ENCODE measurements around the gene TMEM132D. TPM values are rescaled to one million over a fixed set of nuclear protein-coding genes. Genes with fewer than 3 reads are reported as not detected.

TMEM132D gene
- total RNA-seq, 1 experiment from 2014 or later: 1.4 TPM

DNA sequence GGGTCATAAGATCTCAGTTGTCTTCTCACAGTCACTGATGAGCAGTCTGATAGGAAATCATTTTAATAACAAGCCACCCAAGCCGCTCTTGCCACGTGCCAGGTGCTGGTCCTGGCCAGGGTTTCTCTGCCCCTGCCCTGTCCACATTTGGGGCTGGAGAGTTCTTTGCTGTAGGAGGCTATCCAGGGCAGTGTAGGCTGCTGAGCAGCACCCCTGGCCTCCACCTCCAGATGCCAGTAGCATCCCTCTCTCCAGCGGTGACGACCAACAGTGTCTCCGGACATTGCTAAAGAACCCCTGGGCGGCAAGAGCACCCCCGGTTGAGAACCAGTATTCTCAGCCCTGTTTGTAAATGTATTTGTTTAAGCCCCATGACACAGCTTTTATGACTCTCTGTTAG, 806.9 kb downstream of the TMEM132D start:
- DNase-seq (ENCODE audit: low spot score) (no peak), ATAC-seq (no peak)
- no peak for TF ChIP-seq ATF1 (CRISPR knock-in tag; IDR thresholded peaks at IDR 0.05)
- no peak for TF ChIP-seq PRRX2 (CRISPR knock-in tag; IDR thresholded peaks at IDR 0.05)
- TF ChIP-seq, protein P1, sequence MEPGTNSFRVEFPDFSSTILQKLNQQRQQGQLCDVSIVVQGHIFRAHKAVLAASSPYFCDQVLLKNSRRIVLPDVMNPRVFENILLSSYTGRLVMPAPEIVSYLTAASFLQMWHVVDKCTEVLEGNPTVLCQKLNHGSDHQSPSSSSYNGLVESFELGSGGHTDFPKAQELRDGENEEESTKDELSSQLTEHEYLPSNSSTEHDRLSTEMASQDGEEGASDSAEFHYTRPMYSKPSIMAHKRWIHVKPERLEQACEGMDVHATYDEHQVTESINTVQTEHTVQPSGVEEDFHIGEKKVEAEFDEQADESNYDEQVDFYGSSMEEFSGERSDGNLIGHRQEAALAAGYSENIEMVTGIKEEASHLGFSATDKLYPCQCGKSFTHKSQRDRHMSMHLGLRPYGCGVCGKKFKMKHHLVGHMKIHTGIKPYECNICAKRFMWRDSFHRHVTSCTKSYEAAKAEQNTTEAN (CRISPR knock-in tag; IDR thresholded peaks at IDR 0.05): no peak
- TF ChIP-seq SP1 (CRISPR knock-in tag; conservative IDR thresholded peaks at IDR 0.05): no peak
- TF ChIP-seq, protein P2, sequence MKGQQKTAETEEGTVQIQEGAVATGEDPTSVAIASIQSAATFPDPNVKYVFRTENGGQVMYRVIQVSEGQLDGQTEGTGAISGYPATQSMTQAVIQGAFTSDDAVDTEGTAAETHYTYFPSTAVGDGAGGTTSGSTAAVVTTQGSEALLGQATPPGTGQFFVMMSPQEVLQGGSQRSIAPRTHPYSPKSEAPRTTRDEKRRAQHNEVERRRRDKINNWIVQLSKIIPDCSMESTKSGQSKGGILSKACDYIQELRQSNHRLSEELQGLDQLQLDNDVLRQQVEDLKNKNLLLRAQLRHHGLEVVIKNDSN (CRISPR knock-in tag; IDR thresholded peaks at IDR 0.05): no peak
- no peak for TF ChIP-seq NR3C1 (CRISPR knock-in tag; conservative IDR thresholded peaks at IDR 0.05; ENCODE audit: low read depth)
- TF ChIP-seq SMAD4 (CRISPR knock-in tag; IDR thresholded peaks at IDR 0.05): no peak
- no peak for TF ChIP-seq ZNF138 (CRISPR knock-in tag; conservative IDR thresholded peaks at IDR 0.05)
- TF ChIP-seq, protein P3, sequence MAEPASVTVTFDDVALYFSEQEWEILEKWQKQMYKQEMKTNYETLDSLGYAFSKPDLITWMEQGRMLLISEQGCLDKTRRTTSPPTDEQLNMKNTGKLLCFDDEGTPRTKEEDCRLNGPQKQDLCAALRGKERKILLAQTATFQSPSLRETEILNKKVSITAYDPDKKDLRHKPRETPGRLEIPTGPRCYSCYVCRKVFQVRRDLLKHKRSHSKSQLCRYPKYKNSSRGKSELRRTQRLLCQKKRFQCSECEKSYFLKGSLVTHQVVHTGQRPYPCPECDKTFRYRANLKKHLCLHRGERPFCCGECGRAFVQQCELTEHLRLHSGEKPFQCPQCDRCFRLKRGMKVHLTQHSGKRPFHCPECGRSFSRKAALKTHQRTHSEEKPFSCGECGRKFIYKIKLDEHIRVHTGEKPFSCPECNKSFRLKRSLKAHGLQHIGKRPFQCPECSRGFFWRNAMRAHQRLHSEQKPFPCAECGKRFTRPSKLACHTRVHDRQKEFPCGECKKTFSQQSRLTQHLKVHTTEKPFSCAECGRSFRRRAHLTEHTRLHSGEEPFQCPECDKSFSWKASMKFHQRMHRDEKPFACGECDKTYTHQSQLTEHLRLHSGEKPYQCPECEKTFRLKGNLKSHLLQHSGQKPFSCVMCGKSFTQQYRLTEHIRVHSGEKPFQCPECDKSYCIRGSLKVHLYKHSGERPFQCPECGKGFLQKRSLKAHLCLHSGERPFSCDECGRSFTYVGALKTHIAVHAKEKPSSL (CRISPR knock-in tag; conservative IDR thresholded peaks at IDR 0.05): no peak
- TF ChIP-seq, protein P4, sequence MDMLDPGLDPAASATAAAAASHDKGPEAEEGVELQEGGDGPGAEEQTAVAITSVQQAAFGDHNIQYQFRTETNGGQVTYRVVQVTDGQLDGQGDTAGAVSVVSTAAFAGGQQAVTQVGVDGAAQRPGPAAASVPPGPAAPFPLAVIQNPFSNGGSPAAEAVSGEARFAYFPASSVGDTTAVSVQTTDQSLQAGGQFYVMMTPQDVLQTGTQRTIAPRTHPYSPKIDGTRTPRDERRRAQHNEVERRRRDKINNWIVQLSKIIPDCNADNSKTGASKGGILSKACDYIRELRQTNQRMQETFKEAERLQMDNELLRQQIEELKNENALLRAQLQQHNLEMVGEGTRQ (CRISPR knock-in tag; IDR thresholded peaks at IDR 0.05): no peak
- no peak for TF ChIP-seq CREM (CRISPR knock-in tag; IDR thresholded peaks at IDR 0.05)
- TF ChIP-seq, protein P5, sequence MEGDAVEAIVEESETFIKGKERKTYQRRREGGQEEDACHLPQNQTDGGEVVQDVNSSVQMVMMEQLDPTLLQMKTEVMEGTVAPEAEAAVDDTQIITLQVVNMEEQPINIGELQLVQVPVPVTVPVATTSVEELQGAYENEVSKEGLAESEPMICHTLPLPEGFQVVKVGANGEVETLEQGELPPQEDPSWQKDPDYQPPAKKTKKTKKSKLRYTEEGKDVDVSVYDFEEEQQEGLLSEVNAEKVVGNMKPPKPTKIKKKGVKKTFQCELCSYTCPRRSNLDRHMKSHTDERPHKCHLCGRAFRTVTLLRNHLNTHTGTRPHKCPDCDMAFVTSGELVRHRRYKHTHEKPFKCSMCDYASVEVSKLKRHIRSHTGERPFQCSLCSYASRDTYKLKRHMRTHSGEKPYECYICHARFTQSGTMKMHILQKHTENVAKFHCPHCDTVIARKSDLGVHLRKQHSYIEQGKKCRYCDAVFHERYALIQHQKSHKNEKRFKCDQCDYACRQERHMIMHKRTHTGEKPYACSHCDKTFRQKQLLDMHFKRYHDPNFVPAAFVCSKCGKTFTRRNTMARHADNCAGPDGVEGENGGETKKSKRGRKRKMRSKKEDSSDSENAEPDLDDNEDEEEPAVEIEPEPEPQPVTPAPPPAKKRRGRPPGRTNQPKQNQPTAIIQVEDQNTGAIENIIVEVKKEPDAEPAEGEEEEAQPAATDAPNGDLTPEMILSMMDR (IDR thresholded peaks at IDR 0.05): no peak
- TF ChIP-seq, protein P6, sequence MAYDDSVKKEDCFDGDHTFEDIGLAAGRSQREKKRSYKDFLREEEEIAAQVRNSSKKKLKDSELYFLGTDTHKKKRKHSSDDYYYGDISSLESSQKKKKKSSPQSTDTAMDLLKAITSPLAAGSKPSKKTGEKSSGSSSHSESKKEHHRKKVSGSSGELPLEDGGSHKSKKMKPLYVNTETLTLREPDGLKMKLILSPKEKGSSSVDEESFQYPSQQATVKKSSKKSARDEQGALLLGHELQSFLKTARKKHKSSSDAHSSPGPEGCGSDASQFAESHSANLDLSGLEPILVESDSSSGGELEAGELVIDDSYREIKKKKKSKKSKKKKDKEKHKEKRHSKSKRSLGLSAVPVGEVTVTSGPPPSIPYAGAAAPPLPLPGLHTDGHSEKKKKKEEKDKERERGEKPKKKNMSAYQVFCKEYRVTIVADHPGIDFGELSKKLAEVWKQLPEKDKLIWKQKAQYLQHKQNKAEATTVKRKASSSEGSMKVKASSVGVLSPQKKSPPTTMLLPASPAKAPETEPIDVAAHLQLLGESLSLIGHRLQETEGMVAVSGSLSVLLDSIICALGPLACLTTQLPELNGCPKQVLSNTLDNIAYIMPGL (CRISPR knock-in tag; IDR thresholded peaks at IDR 0.05): no peak
- TF ChIP-seq, protein P7, sequence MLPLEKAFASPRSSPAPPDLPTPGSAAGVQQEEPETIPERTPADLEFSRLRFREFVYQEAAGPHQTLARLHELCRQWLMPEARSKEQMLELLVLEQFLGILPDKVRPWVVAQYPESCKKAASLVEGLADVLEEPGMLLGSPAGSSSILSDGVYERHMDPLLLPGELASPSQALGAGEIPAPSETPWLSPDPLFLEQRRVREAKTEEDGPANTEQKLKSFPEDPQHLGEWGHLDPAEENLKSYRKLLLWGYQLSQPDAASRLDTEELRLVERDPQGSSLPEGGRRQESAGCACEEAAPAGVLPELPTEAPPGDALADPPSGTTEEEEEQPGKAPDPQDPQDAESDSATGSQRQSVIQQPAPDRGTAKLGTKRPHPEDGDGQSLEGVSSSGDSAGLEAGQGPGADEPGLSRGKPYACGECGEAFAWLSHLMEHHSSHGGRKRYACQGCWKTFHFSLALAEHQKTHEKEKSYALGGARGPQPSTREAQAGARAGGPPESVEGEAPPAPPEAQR (CRISPR knock-in tag; IDR thresholded peaks at IDR 0.05): no peak
- TF ChIP-seq GABPB1 (CRISPR knock-in tag; IDR thresholded peaks at IDR 0.05): no peak
- TF ChIP-seq EMX1 (CRISPR knock-in tag; IDR thresholded peaks at IDR 0.05): no peak
- no peak for TF ChIP-seq KAT7 (CRISPR knock-in tag; IDR thresholded peaks at IDR 0.05; ENCODE audit: borderline replicate concordance)
- TF ChIP-seq, protein P8, sequence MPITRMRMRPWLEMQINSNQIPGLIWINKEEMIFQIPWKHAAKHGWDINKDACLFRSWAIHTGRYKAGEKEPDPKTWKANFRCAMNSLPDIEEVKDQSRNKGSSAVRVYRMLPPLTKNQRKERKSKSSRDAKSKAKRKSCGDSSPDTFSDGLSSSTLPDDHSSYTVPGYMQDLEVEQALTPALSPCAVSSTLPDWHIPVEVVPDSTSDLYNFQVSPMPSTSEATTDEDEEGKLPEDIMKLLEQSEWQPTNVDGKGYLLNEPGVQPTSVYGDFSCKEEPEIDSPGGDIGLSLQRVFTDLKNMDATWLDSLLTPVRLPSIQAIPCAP (CRISPR knock-in tag; IDR thresholded peaks at IDR 0.05): no peak
- Mint-ChIP-seq H3K36me3 (peaks cover 58% of the 10 kb centered on the region), H3K4me3 (no peak overlapping the region), H3K27me3 (ENCODE audit: low read depth) (peaks cover 8% of the 10 kb centered on the region; the same call in 1 of the 2 replicates), H3K4me1 (no peaks in the 10 kb centered on the region), H3K9me3 (peaks cover 65% of the 10 kb centered on the region), H3K27ac (no peak overlapping the region)
- ChIA-PET CTCF (no interaction called here), POLR2A (no interaction called here)

Measured in WTC11 (cell line).